HG02678 (cell line): Measurements from ENCODE around the gene GPR142.

Source experiments
- ATAC-seq: cut with Tn5 transposase; IDR thresholded peaks from one replicate; pipeline ENCODE4 v1.9.1; 2021; ENCODE audit warnings: mild to moderate bottlenecking, moderate library complexity; ENCODE audit not compliant: unreplicated experiment

Gene GPR142

DNA sequence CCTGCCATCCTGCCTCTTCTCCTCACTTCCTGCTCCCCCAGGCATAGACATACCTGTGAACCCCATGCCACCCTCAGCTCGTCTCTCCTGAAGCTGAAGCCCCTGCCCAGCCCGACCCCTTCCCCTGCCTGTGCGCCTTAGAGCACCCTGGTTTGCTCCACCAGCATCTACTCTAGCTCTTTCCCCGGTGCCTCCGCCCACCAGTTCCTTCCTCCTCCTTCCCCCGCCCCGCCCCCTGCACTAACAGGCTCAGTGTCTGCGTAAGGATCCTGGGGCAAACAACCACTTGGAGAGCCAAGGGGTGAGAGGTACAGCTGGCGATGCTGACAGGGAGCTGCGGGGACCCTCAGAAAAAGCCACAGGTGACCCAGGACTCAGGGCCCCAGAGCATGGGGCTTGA is 1.9 kb downstream of the GPR142 start:
- ATAC-seq, result no peak

DNA sequence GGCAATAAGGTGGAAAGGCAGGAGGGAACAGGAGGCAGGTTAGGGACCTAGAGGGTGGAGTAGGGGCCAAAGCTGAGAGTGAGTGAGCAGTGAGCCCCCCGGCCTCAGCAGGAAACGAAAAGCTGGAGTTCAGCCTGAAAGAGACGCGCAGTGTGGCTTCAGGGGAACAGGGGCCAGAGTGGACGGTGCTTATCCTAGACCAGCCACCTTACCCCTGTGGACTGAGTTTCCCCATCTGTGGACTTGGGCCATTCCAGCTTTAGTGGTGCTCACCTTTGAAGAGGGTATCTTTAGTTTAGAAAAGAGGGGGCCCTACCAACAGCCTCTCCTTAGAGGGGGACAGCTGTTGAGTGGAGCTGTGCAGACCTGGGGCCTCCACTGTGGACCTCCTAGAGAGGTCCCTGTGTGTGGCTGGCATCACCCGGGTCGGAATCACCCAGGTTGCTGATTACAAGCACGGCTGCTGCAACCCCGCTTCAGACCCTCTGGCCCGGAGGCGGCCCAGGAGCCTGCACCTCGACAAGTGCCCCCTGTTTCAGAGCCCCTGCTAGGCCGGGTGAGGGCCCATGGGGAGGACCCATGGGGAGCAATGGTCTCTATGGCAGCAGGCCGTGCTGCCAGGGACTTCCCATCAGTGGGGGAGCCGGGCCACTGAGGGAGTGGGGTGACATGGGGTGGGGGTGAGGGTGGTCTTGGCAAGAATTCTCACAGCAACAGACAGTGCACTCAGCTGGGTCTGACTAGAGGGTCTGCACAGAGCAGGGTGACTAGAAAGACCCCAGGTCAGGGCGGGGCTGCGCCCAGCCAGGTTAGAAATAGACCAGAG is 2.6 kb downstream of the GPR142 start:
- no peak for ATAC-seq

DNA sequence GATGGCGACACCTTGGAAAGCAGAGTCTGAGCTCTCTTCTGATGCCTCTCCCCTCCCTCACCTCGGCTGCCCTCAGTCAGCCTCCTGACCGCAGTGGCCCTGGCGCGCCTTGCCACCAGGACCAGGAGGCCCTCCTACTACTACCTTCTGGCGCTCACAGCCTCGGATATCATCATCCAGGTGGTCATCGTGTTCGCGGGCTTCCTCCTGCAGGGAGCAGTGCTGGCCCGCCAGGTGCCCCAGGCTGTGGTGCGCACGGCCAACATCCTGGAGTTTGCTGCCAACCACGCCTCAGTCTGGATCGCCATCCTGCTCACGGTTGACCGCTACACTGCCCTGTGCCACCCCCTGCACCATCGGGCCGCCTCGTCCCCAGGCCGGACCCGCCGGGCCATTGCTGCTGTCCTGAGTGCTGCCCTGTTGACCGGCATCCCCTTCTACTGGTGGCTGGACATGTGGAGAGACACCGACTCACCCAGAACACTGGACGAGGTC is 4.4 kb downstream of the GPR142 start:
- ATAC-seq, result no peak

DNA sequence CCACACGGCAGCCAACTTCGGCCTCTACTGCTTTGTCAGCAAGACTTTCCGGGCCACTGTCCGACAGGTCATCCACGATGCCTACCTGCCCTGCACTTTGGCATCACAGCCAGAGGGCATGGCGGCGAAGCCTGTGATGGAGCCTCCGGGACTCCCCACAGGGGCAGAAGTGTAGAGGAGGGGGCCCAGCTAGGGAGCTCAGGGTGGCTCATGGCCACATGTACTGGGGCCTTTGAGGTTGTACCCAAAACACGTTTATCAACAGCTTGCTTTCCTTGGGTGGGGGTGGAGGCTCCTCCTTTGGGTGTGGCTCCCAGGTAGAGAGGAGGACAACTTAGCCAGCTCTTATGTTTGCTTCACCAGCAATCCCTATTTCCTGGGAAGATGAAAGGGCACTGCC is 5.1 kb downstream of the GPR142 start:
- ATAC-seq, result no peak

DNA sequence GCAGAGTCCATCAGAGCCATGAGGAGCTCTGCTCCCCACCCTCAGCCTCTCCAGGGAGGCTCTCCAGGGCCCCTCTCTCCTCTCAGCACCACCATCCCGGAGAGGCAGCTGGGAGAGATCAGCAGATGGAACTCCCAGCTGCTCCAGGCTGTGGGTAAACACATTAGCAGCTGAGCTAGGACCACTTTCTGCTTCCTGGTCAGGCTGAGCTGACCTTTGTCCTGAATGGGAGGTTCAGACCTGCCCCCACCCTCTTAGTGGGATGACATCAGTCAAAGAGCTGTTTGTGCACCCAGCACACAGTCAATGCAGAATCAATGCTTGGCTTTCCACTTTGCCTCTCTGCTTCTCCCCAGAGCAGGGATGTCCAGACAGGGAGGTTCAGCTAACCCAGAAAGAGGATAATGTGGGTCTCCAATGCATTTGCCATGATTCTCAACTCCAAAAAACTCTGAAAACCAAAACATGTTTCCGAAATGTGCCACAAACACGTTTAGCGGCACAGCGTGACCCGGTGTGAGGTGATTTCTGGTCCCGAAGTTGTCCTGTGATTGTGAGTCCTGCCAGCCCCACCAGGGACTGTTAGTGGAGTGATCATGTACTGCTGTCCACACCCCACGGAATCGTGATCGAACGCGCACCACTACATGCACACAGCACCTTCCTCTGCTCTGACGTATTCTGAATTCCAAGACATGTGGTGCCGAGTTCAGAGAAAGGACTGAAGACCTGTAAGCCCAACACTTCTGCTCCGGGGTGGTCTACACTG is 6.7 kb downstream of the GPR142 start:
- no peak for ATAC-seq

DNA sequence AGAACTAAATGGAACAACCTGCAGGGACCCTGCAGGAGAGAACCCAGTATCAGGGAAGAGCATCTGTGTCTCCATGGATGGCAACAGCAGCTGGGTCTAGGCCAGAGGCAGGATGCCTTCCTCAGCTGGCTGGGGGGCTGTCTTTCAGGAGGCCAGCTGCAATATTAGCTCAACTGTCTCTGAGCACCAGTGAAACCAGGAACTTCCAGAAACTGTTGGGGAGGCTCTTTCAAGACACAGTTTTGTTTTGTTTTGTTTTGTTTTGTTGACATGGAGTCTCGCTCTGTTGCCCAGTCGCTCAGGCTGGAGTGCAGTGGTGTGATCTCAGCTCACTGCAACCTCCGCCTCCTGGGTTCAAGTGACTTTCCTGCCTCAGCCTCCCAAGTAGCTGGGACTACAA is 7.6 kb downstream of the GPR142 start:
- ATAC-seq, result no peak

DNA sequence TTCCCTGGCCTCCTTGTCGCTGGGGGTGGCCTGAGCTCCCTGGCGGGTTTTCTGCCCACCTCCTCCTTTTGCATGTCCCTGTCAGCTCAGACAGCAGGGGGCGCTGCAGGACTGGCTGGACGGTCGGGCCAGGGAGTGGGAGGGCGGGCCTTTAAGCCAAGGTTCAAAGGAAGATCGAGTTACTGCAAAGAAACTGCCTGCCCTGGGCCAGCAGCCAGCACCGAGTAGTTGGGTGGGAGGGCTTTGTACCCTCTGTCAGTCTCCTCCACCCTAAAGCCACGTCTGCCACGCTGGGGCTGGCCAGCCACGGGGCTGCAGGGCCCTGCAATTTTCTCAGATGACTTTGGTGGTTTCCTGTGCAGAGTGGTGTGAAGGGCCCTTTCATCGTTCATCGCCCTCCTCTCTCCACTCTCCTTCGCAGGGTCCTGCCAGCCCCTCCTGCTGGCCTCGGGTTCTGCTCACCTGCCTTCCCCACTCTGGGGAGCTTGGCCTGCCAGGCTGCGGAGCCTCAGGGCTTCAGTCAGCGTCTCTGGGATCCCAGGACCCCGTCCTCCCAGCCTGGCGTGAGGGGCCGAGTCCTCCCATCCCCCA is 12.3 kb downstream of the GPR142 start:
- peak; percentile 53 for ATAC-seq

DNA sequence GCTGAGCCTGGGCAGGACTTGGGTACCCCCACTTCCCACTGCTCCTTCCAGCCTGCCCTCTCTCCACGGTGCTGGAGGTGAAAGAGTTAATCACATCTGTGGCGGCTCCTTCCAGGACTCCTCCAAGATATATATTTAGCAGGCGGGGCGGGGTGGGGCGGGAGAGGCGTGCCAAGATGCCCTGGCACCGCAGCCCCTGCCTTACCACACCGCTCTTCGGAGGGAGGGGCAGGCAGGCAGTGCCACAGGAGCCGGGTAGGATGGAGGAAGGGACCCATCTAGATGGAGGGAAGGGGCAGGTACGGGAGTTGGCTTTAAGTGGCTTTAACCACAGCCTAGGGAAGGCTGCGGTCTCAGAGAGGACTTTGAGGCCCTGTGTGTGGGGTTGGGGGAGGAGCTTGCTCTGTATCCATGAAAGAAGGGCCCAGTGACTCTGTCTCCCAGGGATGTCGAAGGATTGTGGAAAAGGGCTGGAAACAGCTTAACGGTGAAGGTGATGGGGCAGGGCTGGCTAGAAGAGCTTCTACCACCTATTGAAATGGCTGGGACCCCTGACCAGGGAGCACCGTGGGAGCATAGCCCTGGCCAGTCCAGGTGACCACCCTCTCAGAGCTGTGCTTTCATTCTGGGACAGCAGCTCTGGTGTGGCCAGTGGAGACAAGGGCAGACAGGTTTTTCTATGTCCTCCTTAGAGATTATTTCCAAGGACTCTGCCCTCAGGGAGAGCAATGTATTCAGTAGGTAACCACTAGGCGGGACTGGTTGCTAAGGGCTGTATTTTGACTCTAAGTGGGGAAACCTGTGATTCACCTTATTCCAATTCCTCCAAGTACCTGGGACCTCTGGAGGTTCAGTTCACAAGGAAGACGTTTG is 13.0 kb downstream of the GPR142 start:
- ATAC-seq, result no peak

DNA sequence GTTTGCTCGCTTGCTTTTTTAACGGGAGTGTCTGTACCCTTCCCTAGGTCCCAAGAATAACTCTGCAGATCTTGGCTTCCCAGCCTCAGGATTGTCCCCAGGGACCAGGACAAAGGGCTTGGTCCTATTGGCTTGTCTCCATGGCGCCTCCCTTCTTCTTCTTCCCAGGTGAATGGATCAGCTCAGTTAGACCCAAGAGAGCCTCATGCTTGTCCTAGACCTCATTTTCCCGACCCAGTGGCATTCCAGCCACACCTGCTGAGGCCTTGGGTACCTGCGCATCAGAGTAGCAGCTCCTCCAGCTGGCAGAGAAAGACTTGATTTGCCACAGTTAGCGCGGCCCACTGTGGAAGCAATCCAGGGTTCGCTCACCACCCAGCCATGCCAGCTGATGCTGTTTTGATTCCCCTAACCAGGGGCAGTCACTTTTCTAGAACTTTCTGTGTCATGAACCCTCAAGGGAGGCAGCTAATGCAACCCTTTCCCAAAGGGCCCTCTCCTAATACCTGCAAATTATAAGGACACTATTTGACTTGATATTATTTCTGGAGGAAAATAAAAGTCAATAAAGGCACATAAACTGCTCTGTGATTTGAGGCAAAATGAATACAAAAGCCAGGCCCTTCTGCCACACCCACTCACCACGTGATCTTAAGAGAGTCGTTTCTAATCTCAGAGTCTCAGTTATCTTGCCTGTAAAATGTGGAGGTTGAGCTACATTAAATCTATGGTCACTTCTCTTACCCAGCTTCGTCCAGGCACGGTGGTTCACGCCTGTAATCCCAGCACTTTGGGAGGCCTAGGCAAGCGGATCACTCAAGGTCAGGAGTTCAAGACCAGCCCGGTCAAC is 13.9 kb downstream of the GPR142 start:
- ATAC-seq, result no peak

DNA sequence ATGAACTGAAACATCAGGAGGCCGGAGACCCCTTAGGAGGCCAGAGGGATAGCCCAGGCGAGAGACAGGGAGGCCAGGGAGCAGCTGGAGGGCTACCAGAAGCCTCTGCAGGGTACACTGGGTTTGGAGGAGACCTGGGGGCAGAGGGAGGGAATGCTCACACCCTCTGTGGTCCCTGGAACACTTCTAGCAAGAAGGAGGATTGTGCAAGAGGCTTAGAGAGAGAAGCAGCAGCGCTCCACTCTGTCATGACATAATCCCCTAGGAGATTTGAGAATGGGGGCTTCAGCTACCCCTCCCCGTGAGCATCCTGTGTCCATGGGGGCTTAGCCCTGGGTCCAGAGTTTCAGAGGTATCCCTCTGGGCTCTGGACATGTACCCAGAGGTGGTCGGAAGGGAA is 15.8 kb downstream of the GPR142 start:
- no peak for ATAC-seq

DNA sequence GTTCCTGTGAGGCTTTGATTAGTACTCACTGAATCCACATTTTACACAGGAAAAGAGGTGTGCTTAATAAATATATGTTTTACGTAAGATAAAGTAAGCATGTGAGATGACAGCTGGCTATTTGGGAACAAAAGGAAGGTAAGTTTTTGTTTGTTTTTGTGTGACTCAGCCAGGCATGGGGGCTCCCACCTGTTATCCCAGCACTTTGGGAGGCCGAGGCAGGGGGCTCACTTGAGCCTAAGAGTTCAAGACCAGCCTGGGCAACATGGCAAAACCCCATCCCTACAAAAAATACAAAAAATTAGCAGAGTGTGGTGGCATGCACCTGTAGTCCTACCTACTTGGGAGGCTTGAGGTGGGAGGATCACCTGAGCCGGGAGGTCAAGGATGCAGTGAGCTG is 17.9 kb downstream of the GPR142 start:
- ATAC-seq, result no peak

DNA sequence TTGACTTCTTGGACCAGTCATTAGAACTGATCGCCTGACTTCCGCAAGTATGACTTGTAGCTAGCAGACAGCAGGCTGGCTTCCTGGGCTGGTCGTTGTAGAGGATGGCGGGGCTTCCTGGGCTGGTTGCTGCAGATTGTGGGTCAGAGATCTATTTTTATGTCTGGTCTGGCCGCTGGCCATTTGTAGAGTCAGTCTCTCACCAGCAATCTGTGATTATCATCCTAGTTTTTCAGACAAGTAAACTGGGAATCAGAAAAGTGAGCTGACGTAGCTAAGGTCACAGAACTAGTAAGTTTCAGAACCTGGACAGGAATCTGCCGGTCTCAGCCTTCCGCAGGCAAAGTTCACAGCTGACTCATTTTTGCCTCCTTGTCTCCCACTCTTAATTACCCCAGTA is 19.1 kb downstream of the GPR142 start:
- no peak for ATAC-seq

DNA sequence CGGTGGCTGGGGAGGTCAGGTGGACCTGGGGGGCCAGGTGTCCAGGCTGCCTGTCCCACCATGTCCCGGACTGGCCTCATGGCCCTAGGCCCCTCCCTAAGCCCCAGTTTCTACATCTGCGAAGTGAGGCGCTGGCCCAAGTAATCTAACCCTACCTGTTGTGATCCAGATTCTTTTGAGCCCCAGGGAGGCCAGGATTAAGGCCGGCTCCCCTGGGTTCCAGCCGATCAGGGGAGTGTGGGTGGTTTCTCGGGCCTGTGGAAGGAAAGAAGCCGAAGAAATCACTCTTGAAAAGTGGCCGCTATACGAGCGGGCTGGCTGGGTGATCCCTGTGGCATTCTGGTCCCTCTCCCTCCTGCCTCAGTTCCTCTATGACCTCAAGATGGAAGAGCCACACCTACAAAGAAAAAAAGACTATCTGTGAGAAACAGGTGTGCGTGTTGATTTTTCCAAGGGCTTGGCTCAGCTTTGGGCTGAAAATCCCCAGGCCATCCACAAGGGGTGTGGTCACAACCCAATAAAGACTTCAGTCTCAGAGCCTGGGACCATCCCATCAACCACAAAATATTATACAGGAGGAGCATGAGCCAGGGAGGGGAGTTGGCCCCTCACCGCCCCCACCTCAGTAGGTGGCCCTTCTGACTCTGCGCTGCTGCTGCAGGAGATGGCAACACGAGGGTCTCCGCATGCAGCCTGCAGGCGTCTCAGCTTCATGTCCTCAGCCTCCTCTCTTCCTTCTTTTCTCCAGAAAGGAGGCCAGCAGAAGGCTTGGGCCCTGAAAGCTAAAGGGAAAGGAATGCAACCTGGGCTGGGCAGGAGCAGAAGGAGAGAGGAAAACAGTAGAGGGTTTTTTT is 20.3 kb downstream of the GPR142 start:
- ATAC-seq, result no peak

DNA sequence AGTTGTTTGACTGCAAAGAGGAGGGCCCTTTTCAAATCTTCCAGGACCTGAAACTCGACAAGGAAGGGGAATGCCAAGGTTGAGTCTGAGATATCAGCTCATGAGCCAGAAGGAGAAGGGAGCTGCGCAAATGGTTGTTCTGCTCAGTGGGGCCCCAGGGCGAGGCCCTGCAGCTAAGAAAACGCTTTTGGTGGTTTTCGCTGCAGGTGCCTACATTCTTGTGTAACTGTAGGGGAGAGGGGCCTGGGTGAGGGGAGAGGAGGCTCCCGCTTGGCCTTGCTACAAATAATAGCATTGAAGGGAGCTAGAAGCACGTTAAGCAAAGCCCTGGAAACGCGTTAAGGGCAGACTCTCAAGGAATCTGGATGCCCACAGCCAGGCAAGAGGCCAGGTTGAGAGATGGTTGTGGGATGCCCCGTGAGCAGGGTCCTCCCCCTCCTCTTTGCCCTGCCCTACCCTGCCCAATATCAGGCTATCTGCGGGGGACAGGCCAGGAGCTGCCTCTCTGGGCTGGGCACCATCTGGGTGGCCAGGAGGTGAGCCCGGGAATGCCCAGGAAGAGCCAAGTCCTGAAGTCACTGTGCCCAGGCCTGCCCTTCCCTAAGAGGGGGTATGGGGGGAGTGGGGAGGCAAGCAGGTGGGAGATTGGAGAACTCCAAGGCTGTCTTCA is 21.9 kb downstream of the GPR142 start:
- no peak for ATAC-seq

DNA sequence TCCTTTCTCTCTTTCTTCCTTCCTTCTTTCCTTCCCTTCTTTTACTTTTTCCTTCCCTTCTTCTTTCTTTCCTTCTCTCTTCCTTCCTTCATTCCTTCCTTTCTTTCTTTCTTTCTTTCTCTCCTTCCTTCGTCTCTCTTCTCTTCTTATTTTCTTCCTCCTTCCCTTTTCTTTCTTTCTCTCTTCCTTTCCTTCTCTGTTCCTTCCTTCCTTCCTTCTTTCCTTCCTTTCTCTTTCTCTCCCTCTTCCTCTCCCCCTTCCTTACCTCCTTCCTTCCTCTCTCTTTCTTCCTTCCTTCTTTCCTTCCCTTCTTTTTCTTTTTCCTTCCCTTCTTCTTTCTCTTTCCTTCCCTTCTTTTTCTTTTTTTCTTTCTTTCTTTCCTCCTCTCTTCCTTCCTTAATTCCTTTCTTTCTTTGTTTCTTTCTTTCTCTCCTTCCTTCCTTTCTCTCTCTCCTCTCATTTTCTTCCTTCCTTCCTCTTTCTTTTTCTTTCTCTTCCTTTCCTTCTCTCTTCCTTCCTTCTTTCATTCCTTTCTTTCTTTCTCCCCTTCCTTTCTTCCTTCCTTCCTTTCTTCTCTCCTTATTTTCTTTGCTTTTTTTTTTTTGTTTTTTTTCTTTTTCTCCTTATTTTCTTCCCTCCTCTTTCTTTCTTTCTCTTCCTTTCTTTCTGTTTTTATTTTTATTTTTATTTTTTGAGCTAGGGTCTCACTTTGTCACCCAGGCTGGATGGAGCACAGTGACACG is 22.8 kb downstream of the GPR142 start:
- no peak for ATAC-seq

DNA sequence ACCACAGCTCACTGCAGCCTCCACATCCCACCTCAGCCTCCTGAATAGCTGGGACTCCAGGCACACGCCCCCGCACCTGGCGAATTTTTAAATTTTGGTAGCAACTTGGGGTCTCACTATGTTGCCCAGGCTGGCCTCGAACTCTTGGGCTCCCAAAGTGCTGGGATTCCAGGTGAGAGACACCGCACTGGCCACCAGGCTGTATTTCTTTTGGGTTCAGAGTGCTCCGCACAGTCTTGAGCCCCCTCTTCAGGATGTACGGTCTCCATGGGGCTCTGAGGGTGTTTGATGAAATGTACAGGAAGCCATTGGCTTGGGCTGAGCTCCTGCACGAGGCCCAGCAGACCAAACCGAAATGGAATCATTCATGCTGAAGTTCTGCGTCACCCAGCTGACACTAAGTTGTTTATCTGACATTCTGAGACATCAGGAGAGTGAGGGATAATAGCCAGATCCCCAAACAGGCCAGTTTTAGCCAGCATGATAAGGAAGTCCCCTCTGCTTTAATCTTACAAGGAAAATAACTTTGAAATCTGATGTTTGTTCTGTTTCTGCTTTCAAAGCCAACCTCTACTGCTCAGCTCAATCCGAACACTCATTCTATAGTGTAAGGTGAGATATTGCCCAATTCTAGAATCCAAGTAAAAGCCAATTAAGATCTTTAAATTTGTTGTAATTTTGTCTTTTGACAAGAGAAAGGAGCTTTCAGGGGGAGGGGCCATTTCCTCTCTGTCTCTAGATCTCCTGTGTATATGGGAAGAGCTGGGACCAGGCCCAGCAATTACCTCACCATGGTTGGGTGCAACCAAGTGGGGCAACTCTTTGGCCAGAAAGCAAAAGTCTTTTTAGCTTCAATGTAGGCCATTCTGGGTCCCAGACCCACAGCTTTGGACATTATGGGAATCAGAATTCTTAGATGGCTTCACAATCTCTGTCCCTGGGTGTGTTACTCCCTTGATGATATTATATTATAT is 23.7 kb downstream of the GPR142 start:
- ATAC-seq, result no peak

DNA sequence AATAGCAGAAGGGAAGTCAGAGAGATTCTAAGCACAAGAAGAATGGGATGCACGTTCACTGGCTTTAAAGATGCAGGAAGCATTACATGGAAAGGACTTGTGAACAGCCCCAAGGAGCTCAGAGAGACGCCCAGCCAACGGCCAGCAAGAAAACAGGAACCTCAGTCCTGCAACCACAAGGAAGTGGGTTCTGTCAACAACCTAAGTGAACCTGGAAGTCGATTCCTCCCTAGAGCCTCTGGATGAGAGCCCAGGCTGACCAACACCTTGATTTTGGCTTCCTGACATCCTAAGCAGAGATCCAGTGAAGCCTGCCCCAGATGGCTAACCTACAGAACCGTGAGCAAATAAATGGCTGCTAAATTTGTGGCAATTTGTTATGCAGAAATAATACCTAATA is 24.5 kb downstream of the GPR142 start:
- no peak for ATAC-seq
